GM13977 (cell line): Measurements from ENCODE around the gene FAM228A.

Source experiments
- DNase-seq: peaks from one replicate; pipeline ENCODE4 v3.0.0; 2012; ENCODE audit warnings: low spot score
- CTCF ChIP-seq: IDR thresholded peaks from 2 replicates; pipeline ENCODE4 v1.5.1; 2012; ENCODE audit warnings: mild to moderate bottlenecking, control low read depth; ENCODE audit not compliant: insufficient read depth; ENCODE audit errors: extremely low read depth, missing control alignments
- in situ Hi-C: fragments of 300-500 bp; cut with MboI; formaldehyde crosslinking; loops from one replicate; pipeline ENCODE4 v1.12.0; 2022; ENCODE audit warnings: low sequenced_read_pairs, low pct_unique_long_range_greater_than_20kb, mixed read lengths, inconsistent platforms; ENCODE audit not compliant: unreplicated experiment

FAM228A gene

GRCh38 chr2:24206714-24207113 is 31.9 kb downstream of the FAM228A start:
- DNase-seq, result no peak
- in situ Hi-C loops, result no loop called here
- TF ChIP-seq CTCF, result no peak

- no peak for TF ChIP-seq CTCF
- in situ Hi-C loops, result no loop called here
- DNase-seq, result no peak
Measured at GRCh38 chr2:24207359-24207758, 32.5 kb downstream of the FAM228A start.

GRCh38 chr2:24208490-24208889 is 33.6 kb downstream of the FAM228A start:
- TF ChIP-seq CTCF, result no peak
- DNase-seq, result no peak
- in situ Hi-C loops, result no loop called here

- in situ Hi-C loops, result no loop called here
- no peak for DNase-seq
- TF ChIP-seq CTCF, result no peak
Measured at GRCh38 chr2:24209389-24210105, 34.7 kb downstream of the FAM228A start.

- in situ Hi-C loops, result no loop called here
- no peak for TF ChIP-seq CTCF
- DNase-seq, result no peak
Measured at GRCh38 chr2:24210106-24210455, 35.2 kb downstream of the FAM228A start.

GRCh38 chr2:24210723-24211122 is 35.9 kb downstream of the FAM228A start:
- no peak for TF ChIP-seq CTCF
- no peak for DNase-seq
- in situ Hi-C loops, result no loop called here
